Mucosa of descending colon (tissue), 3 donors: ENCODE measurements around the gene FYN. TPM values are rescaled to one million over a fixed set of nuclear protein-coding genes. Genes with fewer than 3 reads are reported as not detected.
"Not testable (repeated sequence)": the region's sequence is repeated elsewhere in the genome, so short reads cannot be mapped to it uniquely, and the experiment has no call there.

Experiments used
- ATAC-seq: fragments of 200-7000 bp; cut with Tn5 transposase; one replicate; pipeline ENCODE4 v1.9.1; 2020; ENCODE audit warnings: mild to moderate bottlenecking, moderate library complexity
- DNase-seq, 3 donors: peaks; one replicate each; pipeline ENCODE4 v3.0.0-alpha.2; 2020
- H3K36me3 ChIP-seq: fragments of 200-600 bp; one replicate; pipeline ENCODE4 v1.8.0; 2021; ENCODE audit warnings: low read depth, mild to moderate bottlenecking
- H3K4me1 ChIP-seq: fragments of 200-600 bp; one replicate; pipeline ENCODE4 v1.8.0; 2021; ENCODE audit warnings: low read depth, mild to moderate bottlenecking
- H3K4me3 ChIP-seq: fragments of 200-600 bp; one replicate; pipeline ENCODE4 v1.8.0; 2021; ENCODE audit warnings: mild to moderate bottlenecking
- H3K9me3 ChIP-seq: fragments of 200-600 bp; one replicate; pipeline ENCODE4 v1.8.0; 2021; ENCODE audit warnings: mild to moderate bottlenecking
- CTCF ChIP-seq: fragments of 200-600 bp; IDR thresholded peaks from one replicate; pipeline ENCODE4 v1.8.0; 2022; ENCODE audit warnings: antibody characterized with exemption, mild to moderate bottlenecking
- intact Hi-C, 2 donors: fragments of 100-400 bp; cut with DNase I in 1 of 2; cut with micrococcal nuclease in 1 of 2; formaldehyde crosslinking; loops; one replicate each; pipeline versions ENCODE4 v1.11.0 to v1.11.1; 2022; cut with DNase I, micrococcal nuclease
- total RNA-seq, 3 donors: library from RNA; stranded (reverse); fragmentation: NEBNext Ultra II Directional in 2 of 3; extraction: Animal tissue kit (Norgen Biotek cat#: 25700) in 2 of 3; gene quantifications; one replicate each; pipeline versions ENCODE4 v1.2.1 to v1.2.4, GENCODE V29; 2021 to 2023
- donor health status: DM: no; HTN: no; CAD: no; lungs with moderate emphysema.
- donor health status: DM: no; HTN: no; CAD: no.
- donor health status: DM: no; HTN: yes; CAD: no.

The FYN gene
- total RNA-seq, 3 donors from 2014 or later, result 15.0 to 63.0 (median 24.8) TPM

- DNase-seq (no peak), ATAC-seq (no peak)
- Histone ChIP-seq H3K9me3 (no peaks in the 10 kb centered on the region), H3K36me3 (no peaks in the 10 kb centered on the region), H3K4me3 (no peak overlapping the region), H3K4me1 (no peaks in the 10 kb centered on the region)
- no peak for TF ChIP-seq CTCF
- intact Hi-C loops, result no loop called here
Measured at GRCh38 chr6:111890988-111891387, 17.7 kb upstream of the FYN start.

- ATAC-seq, result no peak
- no peak overlapping the region for H3K4me3 ChIP-seq
Measured at GRCh38 chr6:111888928-111889695, 15.9 kb upstream of the FYN start.

GRCh38 chr6:111886793-111887192, 13.5 kb upstream of the FYN start:
- H3K36me3 ChIP-seq, H3K4me1 ChIP-seq, ATAC-seq, DNase-seq, H3K4me3 ChIP-seq, H3K9me3 ChIP-seq, intact Hi-C loops: not testable (repeated sequence)

More at GRCh38 chr6:111888928-111889695, 15.9 kb upstream of the FYN start:
- Histone ChIP-seq H3K4me1 (no peaks in the 10 kb centered on the region), H3K9me3 (no peaks in the 10 kb centered on the region), H3K36me3 (no peaks in the 10 kb centered on the region)
- no peak for DNase-seq
- TF ChIP-seq CTCF, result no peak
- intact Hi-C loops, result no loop called here

- no peak overlapping the region for H3K4me3 ChIP-seq
- intact Hi-C loops, result no loop called here
- TF ChIP-seq CTCF, result no peak
- ATAC-seq, result no peak
- no peak for DNase-seq
- no peaks in the 10 kb centered on the region for H3K36me3 ChIP-seq
- H3K9me3 ChIP-seq, result no peaks in the 10 kb centered on the region
- no peaks in the 10 kb centered on the region for H3K4me1 ChIP-seq
Measured at GRCh38 chr6:111885373-111886027, 12.2 kb upstream of the FYN start.

- intact Hi-C loops, result no loop called here
- DNase-seq, result no peak
Measured at GRCh38 chr6:111884068-111884467, 10.8 kb upstream of the FYN start.

More at GRCh38 chr6:111884068-111884467, 10.8 kb upstream of the FYN start:
- no peak for ATAC-seq
- Histone ChIP-seq H3K4me1 (no peaks in the 10 kb centered on the region), H3K9me3 (no peaks in the 10 kb centered on the region), H3K36me3 (no peaks in the 10 kb centered on the region), H3K4me3 (no peak overlapping the region)
- TF ChIP-seq CTCF, result no peak
